DOHH2 (cell line): ENCODE results near the gene MED27.

Source experiments
- CTCF ChIP-seq: fragments of 200-600 bp; sonication (generic); IDR thresholded peaks from one replicate; pipeline ENCODE4 v1.5.1; 2014; ENCODE audit warnings: antibody characterized with exemption, mild to moderate bottlenecking, low read depth, low read length; ENCODE audit not compliant: poor library complexity, severe bottlenecking
- EZH2phosphoT487 ChIP-seq: fragments of 200-600 bp; sonication (generic); IDR thresholded peaks from 2 replicates; pipeline ENCODE4 v1.6.1; 2017; ENCODE audit warnings: borderline replicate concordance, mild to moderate bottlenecking, antibody characterized with exemption, low read length, moderate library complexity, mixed read lengths

GRCh38 chr9:131833083-131833482, 246.6 kb downstream of the MED27 start:
- TF ChIP-seq EZH2phosphoT487 (no peak), CTCF (no peak)
